ENCODE data around the gene COLGALT1.
"Not testable (repeated sequence)": the region's sequence is repeated elsewhere in the genome, so short reads cannot be mapped to it uniquely, and the experiment has no call there.

Gene COLGALT1

DNA sequence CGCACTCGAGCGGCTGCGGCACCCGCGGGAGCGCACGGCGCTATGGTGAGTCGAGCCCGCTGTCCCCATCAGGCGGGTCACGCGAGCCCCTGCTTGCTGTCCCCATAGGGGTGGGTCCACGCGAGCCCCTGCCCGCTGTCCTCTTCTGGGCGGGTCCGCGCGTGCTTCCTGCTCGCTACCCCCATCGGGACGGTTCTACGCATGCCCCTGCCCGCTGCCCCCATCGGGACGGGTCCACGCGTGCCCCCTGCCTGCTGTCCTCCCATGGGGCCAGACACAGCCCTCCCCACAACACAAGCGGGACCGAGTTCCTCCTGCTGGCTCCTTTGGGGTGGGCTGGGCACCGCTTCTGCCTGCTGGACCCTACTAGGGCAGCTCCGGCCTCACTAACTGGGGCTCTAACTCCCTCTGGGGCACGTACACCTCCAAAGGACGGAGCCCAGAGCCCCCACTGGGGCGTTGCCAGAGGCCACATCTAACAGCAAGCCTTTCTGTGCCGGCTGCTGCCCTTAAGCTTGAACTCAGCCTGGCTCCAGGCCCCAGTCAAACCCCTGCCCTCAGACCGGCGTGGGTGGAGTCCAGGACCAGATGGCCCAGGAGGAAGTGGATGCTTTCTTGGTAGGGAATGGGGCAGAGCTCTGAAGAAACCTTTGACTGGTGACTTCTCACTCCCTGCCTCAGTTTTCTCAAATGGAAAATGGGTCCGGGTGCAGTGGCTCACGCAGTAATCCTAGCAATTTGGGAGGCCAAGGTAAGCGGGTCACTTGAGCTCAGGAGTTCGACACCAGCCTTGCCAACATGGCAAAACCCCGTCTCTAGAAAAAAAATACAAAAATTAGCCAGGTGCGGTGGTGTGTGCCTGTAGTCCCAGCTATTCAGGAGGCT lies 722 bp downstream of the COLGALT1 start:
- no peaks in the 10 kb centered on the region for H3K27me3 ChIP-seq (ENCODE audit: control insufficient read depth in 2 of 2, insufficient read depth in 2 of 2, low read length in 2 of 2)
- peak overlapping the region; percentile 86 to 87 for H3K4me3 ChIP-seq (ENCODE audit: low read length in 2 of 2)
- H3K9ac ChIP-seq (ENCODE audit: low read depth in 1 of 2, low read length in 2 of 2) = peak overlapping the region; percentile 84 to 91
- H3K27ac ChIP-seq (ENCODE audit: low read depth in 2 of 2, low read length in 2 of 2) = peak overlapping the region; percentile 85 to 92
- H3K36me3 ChIP-seq (ENCODE audit: control insufficient read depth in 2 of 2, insufficient read depth in 2 of 2, low read length in 2 of 2) = peaks cover 10 to 16% of the 10 kb centered on the region in 2 donors
- H3K4me1 ChIP-seq (ENCODE audit: control insufficient read depth in 2 of 2, insufficient read depth in 2 of 2, low read length in 2 of 2) = peaks cover 10 to 13% of the 10 kb centered on the region in 2 donors
- H3K9me3 ChIP-seq (ENCODE audit: control insufficient read depth in 2 of 2, low read length in 2 of 2) = no peaks in the 10 kb centered on the region

DNA sequence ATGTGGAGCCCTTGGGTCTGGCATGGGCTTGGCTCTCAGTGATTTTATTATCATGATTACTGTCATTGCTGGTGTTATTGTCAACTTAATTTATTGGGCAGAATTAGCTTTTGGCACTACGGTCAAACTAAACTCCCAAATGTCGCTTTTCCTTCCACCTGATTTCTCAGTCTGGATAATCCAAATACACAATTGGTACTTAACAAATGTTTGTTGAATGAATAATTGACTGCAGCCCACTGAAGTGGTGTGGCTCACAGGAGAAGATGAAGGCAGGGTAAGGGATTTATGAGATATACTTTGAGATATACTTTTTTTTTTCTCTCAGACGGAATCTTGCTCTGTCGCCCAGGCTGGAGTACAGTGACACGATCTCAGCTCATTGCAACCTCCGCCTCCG lies 1.5 kb downstream of the COLGALT1 start:
- Histone ChIP-seq H3K9me3 (ENCODE audit: control insufficient read depth in 2 of 2, low read length in 2 of 2) (no peaks in the 10 kb centered on the region), H3K4me3 (ENCODE audit: low read length in 2 of 2) (peak overlapping the region; percentile 86 to 87), H3K9ac (ENCODE audit: low read depth in 1 of 2, low read length in 2 of 2) (peak overlapping the region in 1 of 2 donors; percentile 84), H3K27ac (ENCODE audit: low read depth in 2 of 2, low read length in 2 of 2) (peak overlapping the region in 1 of 2 donors; percentile 92), H3K4me1 (ENCODE audit: control insufficient read depth in 2 of 2, insufficient read depth in 2 of 2, low read length in 2 of 2) (peaks cover 10 to 13% of the 10 kb centered on the region in 2 donors), H3K36me3 (ENCODE audit: control insufficient read depth in 2 of 2, insufficient read depth in 2 of 2, low read length in 2 of 2) (peaks cover 10 to 16% of the 10 kb centered on the region in 2 donors), H3K27me3 (ENCODE audit: control insufficient read depth in 2 of 2, insufficient read depth in 2 of 2, low read length in 2 of 2) (no peaks in the 10 kb centered on the region)

DNA sequence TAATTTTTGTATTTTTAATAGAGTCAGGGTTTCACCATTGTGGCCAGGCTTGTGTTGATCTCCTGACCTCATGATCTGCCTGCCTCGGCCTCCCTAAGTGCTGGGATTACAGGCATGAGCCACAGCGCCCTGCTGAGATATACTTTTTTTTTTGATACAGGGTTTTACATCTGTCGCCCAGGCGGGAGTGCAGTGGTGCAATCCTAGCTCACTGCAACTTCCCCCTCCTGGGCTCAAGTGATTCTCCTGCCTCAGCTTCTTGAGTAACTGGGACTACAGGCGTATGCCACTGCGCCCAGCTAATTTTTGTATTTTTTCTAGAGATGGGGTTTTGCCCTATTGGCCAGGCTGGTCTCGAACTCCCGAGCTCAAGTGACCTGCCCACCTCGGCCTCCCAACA lies 2.0 kb downstream of the COLGALT1 start:
- Histone ChIP-seq H3K4me1 (ENCODE audit: control insufficient read depth in 2 of 2, insufficient read depth in 2 of 2, low read length in 2 of 2) (peaks cover 10 to 13% of the 10 kb centered on the region in 2 donors), H3K4me3 (ENCODE audit: low read length in 2 of 2) (peak overlapping the region in 1 of 2 donors; percentile 87), H3K9ac (ENCODE audit: low read depth in 1 of 2, low read length in 2 of 2) (no peak overlapping the region), H3K36me3 (ENCODE audit: control insufficient read depth in 2 of 2, insufficient read depth in 2 of 2, low read length in 2 of 2) (peaks cover 10 to 19% of the 10 kb centered on the region in 2 donors), H3K9me3 (ENCODE audit: control insufficient read depth in 2 of 2, low read length in 2 of 2) (no peaks in the 10 kb centered on the region), H3K27me3 (ENCODE audit: control insufficient read depth in 2 of 2, insufficient read depth in 2 of 2, low read length in 2 of 2) (no peaks in the 10 kb centered on the region), H3K27ac (ENCODE audit: low read depth in 2 of 2, low read length in 2 of 2) (no peak overlapping the region)

DNA sequence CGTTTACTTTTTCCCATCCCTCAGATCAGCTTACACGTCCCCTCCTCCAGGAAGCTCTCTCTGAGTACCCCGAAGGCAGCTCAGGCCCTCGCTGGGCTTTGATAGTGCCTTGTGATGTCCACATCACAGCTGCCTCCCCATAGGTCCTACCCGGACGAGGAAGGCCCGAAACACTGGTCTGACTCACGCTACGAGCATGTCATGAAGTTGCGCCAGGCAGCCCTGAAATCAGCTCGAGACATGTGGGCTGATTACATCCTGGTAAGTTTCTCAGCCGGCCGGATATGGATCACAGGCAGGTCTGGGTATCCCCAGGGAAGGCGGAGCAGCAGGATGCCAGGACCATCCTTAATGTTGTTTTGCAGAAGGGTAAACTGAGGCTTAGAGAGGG lies 4.8 kb downstream of the COLGALT1 start:
- Histone ChIP-seq H3K27me3 (ENCODE audit: control insufficient read depth in 2 of 2, insufficient read depth in 2 of 2, low read length in 2 of 2) (no peaks in the 10 kb centered on the region), H3K4me3 (ENCODE audit: low read length in 2 of 2) (no peak overlapping the region), H3K36me3 (ENCODE audit: control insufficient read depth in 2 of 2, insufficient read depth in 2 of 2, low read length in 2 of 2) (peaks cover 13 to 25% of the 10 kb centered on the region in 2 donors), H3K4me1 (ENCODE audit: control insufficient read depth in 2 of 2, insufficient read depth in 2 of 2, low read length in 2 of 2) (peaks cover 7 to 9% of the 10 kb centered on the region in 2 donors), H3K9me3 (ENCODE audit: control insufficient read depth in 2 of 2, low read length in 2 of 2) (no peaks in the 10 kb centered on the region), H3K27ac (ENCODE audit: low read depth in 2 of 2, low read length in 2 of 2) (no peak overlapping the region), H3K9ac (ENCODE audit: low read depth in 1 of 2, low read length in 2 of 2) (no peak overlapping the region)

DNA sequence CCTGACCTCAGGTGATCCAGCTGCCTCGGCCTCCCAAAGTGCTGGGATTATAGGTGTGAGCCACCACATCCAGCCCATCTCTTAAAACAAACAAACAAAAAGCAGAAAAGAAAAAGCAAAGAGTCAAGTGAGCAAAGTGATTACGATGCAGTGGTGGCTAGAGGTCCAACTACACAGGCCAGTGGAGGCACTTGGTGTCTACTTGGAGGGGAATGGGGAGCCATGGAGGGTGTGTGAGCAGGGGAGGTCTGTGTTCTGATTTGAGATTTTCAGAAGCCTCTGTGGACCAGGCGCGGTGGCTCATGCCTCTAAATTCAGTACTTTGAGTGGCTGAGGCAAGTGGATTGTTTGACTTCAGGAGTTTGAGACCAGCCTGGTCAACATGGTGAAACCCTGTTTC lies 6.6 kb downstream of the COLGALT1 start:
- peaks cover 14 to 38% of the 10 kb centered on the region in 2 donors for H3K36me3 ChIP-seq (ENCODE audit: control insufficient read depth in 2 of 2, insufficient read depth in 2 of 2, low read length in 2 of 2)

DNA sequence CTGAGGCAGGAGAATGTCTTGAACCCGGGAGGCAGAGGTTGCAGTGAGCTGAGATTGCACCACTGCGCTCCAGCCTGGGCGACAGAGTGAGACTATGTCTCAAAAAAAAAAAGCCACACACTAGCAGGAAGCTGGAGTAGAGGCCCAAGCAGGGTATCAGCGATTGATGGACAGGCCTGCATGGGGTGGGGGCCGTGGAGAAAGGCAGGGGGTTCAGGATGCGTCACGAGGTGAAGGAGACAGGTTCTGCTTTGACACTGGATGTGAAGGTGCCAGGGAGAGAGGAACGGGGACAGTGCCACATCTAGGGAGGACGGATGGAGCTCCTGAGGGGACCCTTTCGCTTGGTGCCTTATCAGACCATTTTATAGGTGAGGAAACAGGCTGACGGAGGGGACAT lies 7.1 kb downstream of the COLGALT1 start:
- H3K9ac ChIP-seq (ENCODE audit: low read depth in 1 of 2, low read length in 2 of 2) = no peak overlapping the region
- peaks cover 18 to 41% of the 10 kb centered on the region in 2 donors for H3K36me3 ChIP-seq (ENCODE audit: control insufficient read depth in 2 of 2, insufficient read depth in 2 of 2, low read length in 2 of 2)

More for the DNA sequence above, 6.6 kb downstream of the COLGALT1 start:
- H3K9me3 ChIP-seq (ENCODE audit: control insufficient read depth in 2 of 2, low read length in 2 of 2) = no peaks in the 10 kb centered on the region
- H3K9ac ChIP-seq (ENCODE audit: low read depth in 1 of 2, low read length in 2 of 2) = no peak overlapping the region
- H3K27ac ChIP-seq (ENCODE audit: low read depth in 2 of 2, low read length in 2 of 2) = no peak overlapping the region
- H3K27me3 ChIP-seq (ENCODE audit: control insufficient read depth in 2 of 2, insufficient read depth in 2 of 2, low read length in 2 of 2) = no peaks in the 10 kb centered on the region
- no peaks in the 10 kb centered on the region for H3K4me1 ChIP-seq (ENCODE audit: control insufficient read depth in 2 of 2, insufficient read depth in 2 of 2, low read length in 2 of 2)
- no peak overlapping the region for H3K4me3 ChIP-seq (ENCODE audit: low read length in 2 of 2)

DNA sequence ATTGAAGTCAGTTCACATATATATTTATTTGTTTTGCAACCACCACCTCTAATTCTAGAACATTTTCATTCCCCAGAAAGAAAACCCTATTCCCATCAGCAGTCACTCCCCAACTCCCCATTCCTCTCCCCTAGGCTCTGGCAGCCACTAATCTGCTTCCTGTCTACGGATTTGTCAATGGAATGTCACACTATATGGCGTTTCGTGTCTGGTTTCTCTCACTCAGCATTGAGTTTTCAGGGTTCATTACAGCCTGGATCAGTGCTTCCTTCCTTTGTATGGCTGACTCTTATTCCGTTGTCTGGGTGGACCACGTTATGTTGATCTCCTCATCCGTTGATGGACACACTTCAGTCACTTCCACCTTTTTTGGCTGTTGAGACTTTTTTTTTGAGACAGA lies 9.3 kb downstream of the COLGALT1 start:
- H3K9me3 ChIP-seq (ENCODE audit: control insufficient read depth in 2 of 2, low read length in 2 of 2) = no peaks in the 10 kb centered on the region
- H3K4me1 ChIP-seq (ENCODE audit: control insufficient read depth in 2 of 2, insufficient read depth in 2 of 2, low read length in 2 of 2) = no peaks in the 10 kb centered on the region
- peaks cover 25 to 44% of the 10 kb centered on the region in 2 donors for H3K36me3 ChIP-seq (ENCODE audit: control insufficient read depth in 2 of 2, insufficient read depth in 2 of 2, low read length in 2 of 2)
- no peak overlapping the region for H3K9ac ChIP-seq (ENCODE audit: low read depth in 1 of 2, low read length in 2 of 2)
- H3K27me3 ChIP-seq (ENCODE audit: control insufficient read depth in 2 of 2, insufficient read depth in 2 of 2, low read length in 2 of 2) = no peaks in the 10 kb centered on the region
- H3K27ac ChIP-seq (ENCODE audit: low read depth in 2 of 2, low read length in 2 of 2) = no peak overlapping the region
- H3K4me3 ChIP-seq (ENCODE audit: low read length in 2 of 2) = no peak overlapping the region

More for the DNA sequence above, 7.1 kb downstream of the COLGALT1 start:
- Histone ChIP-seq H3K4me3 (ENCODE audit: low read length in 2 of 2) (no peak overlapping the region), H3K27ac (ENCODE audit: low read depth in 2 of 2, low read length in 2 of 2) (no peak overlapping the region), H3K9me3 (ENCODE audit: control insufficient read depth in 2 of 2, low read length in 2 of 2) (no peaks in the 10 kb centered on the region), H3K27me3 (ENCODE audit: control insufficient read depth in 2 of 2, insufficient read depth in 2 of 2, low read length in 2 of 2) (no peaks in the 10 kb centered on the region), H3K4me1 (ENCODE audit: control insufficient read depth in 2 of 2, insufficient read depth in 2 of 2, low read length in 2 of 2) (no peaks in the 10 kb centered on the region)

DNA sequence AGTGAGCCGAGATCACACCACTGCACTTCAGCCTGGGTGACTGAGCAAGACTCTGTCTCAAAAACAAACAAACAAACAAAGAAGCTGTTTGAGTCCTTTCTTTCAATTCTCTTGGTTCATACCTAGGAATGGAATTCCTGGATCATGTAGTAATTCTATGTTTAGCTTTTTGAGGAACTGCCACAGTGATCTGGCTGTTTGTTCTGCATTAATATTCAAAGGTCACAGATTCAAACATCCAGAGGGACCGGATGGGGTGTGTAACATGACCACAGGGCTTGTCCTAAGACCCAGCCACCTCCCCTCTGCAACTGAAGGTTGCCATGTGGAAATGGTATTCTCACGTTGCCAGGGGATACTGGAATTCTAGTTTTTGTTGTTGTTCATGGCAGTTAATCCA lies 10.2 kb downstream of the COLGALT1 start:
- Histone ChIP-seq H3K27ac (ENCODE audit: low read depth in 2 of 2, low read length in 2 of 2) (no peak overlapping the region), H3K27me3 (ENCODE audit: control insufficient read depth in 2 of 2, insufficient read depth in 2 of 2, low read length in 2 of 2) (no peaks in the 10 kb centered on the region), H3K4me3 (ENCODE audit: low read length in 2 of 2) (no peak overlapping the region), H3K9ac (ENCODE audit: low read depth in 1 of 2, low read length in 2 of 2) (no peak overlapping the region), H3K9me3 (ENCODE audit: control insufficient read depth in 2 of 2, low read length in 2 of 2) (no peaks in the 10 kb centered on the region), H3K36me3 (ENCODE audit: control insufficient read depth in 2 of 2, insufficient read depth in 2 of 2, low read length in 2 of 2) (peaks cover 19 to 37% of the 10 kb centered on the region in 2 donors), H3K4me1 (ENCODE audit: control insufficient read depth in 2 of 2, insufficient read depth in 2 of 2, low read length in 2 of 2) (no peaks in the 10 kb centered on the region)

DNA sequence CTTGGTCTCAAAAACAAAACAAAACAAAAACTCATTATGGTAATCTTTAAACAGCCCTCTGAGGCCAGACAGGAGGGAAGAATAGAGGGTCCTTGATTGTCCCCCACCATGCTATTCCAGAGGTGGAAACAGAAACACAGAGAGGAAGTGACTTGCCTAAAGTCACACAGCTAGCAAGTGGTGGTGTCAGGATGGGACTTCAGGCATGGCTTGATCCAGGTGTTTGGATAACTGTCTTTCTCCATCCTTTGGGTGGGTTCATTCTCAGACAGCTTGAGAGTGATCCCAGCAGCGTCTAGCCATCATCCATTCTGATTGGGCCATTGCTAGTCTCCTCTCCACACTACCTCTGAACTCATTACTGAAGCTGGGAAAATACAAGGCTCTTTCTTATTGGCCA lies 12.5 kb downstream of the COLGALT1 start:
- Histone ChIP-seq H3K36me3 (ENCODE audit: control insufficient read depth in 2 of 2, insufficient read depth in 2 of 2, low read length in 2 of 2) (peaks cover 25 to 46% of the 10 kb centered on the region in 2 donors), H3K4me3 (ENCODE audit: low read length in 2 of 2) (no peak overlapping the region)

DNA sequence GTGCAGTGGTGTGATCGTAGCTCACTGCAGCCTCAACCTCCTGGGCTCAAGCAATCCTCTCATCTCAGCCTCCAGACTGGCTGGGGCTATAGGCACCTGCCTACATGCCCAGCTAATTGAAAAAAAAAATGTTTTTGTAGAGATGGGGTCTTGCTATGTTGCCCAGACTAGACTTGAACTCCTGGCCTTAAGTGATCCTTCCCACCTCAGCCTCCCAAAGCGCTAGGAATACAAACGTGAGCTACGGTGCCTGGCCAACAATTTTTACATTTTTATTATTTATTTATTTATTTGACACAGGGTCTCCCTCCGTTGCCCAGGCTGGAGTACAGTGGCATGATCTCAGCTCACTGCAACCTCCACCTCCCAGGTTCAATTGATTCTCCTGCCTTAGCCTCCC lies 14.8 kb downstream of the COLGALT1 start:
- not testable (repeated sequence) for H3K27ac ChIP-seq (ENCODE audit: low read depth in 2 of 2, low read length in 2 of 2); H3K9ac ChIP-seq (ENCODE audit: low read depth in 1 of 2, low read length in 2 of 2); H3K4me1 ChIP-seq (ENCODE audit: control insufficient read depth in 2 of 2, insufficient read depth in 2 of 2, low read length in 2 of 2); H3K9me3 ChIP-seq (ENCODE audit: control insufficient read depth in 2 of 2, low read length in 2 of 2); H3K27me3 ChIP-seq (ENCODE audit: control insufficient read depth in 2 of 2, insufficient read depth in 2 of 2, low read length in 2 of 2); H3K4me3 ChIP-seq (ENCODE audit: low read length in 2 of 2)
- H3K36me3 ChIP-seq (ENCODE audit: control insufficient read depth in 2 of 2, insufficient read depth in 2 of 2, low read length in 2 of 2) = peaks cover 25 to 41% of the 10 kb centered on the region in 2 donors

More for the DNA sequence above, 12.5 kb downstream of the COLGALT1 start:
- Histone ChIP-seq H3K9ac (ENCODE audit: low read depth in 1 of 2, low read length in 2 of 2) (no peak overlapping the region), H3K9me3 (ENCODE audit: control insufficient read depth in 2 of 2, low read length in 2 of 2) (no peaks in the 10 kb centered on the region), H3K27ac (ENCODE audit: low read depth in 2 of 2, low read length in 2 of 2) (no peak overlapping the region), H3K4me1 (ENCODE audit: control insufficient read depth in 2 of 2, insufficient read depth in 2 of 2, low read length in 2 of 2) (no peaks in the 10 kb centered on the region), H3K27me3 (ENCODE audit: control insufficient read depth in 2 of 2, insufficient read depth in 2 of 2, low read length in 2 of 2) (no peaks in the 10 kb centered on the region)

Data from mucosa of rectum (tissue), 2 donors.